Activated CD4-positive, alpha-beta memory T cell treated with anti-CD3 and anti-CD28 coated beads, Interleukin-2, amount 10 ng/mL, durations not matched to agents 7 days and 5 days (primary cell): ENCODE results near the gene GLP2R. TPM values are rescaled to one million over a fixed set of nuclear protein-coding genes. Genes with fewer than 3 reads are reported as not detected.

ENCODE experiments used
- CTCF ChIA-PET: fragments of 350-600 bp; sonication (Branson Sonifier 250); formaldehyde crosslinking; loops from one replicate; lab custom pipeline; 2021; ENCODE audit warnings: antibody characterized with exemption, inconsistent platforms; lab: Charles Lee
- POLR2A ChIA-PET: fragments of 350-600 bp; sonication (Branson Sonifier 250); formaldehyde crosslinking; loops from one replicate; lab custom pipeline; 2021; ENCODE audit warnings: antibody characterized with exemption; lab: Charles Lee
- DNase-seq: peaks from one replicate; pipeline ENCODE4 v3.0.0-alpha.2; 2020
- H3K27ac Mint-ChIP-seq: one replicate; pipeline ENCODE4 v1.8.0; 2021; ENCODE audit warnings: mild to moderate bottlenecking, mixed read lengths
- H3K27me3 Mint-ChIP-seq: one replicate; pipeline ENCODE4 v1.8.0; 2021; ENCODE audit warnings: mixed read lengths
- H3K36me3 Mint-ChIP-seq: one replicate; pipeline ENCODE4 v1.8.0; 2021; ENCODE audit warnings: low read depth, mixed read lengths
- H3K4me1 Mint-ChIP-seq: one replicate; pipeline ENCODE4 v1.8.0; 2021; ENCODE audit warnings: mixed read lengths
- H3K4me3 Mint-ChIP-seq: one replicate; pipeline ENCODE4 v1.8.0; 2021; ENCODE audit warnings: mild to moderate bottlenecking, mixed read lengths
- H3K9me3 Mint-ChIP-seq: one replicate; pipeline ENCODE4 v1.8.0; 2021; ENCODE audit warnings: mixed read lengths
- total RNA-seq, 2 experiments: library from RNA; stranded (reverse); gene quantifications; one replicate each; pipeline ENCODE4 v1.2.3, GENCODE V29; 2021

GLP2R gene
- total RNA-seq, 2 experiments from 2014 or later: not detected

DNA sequence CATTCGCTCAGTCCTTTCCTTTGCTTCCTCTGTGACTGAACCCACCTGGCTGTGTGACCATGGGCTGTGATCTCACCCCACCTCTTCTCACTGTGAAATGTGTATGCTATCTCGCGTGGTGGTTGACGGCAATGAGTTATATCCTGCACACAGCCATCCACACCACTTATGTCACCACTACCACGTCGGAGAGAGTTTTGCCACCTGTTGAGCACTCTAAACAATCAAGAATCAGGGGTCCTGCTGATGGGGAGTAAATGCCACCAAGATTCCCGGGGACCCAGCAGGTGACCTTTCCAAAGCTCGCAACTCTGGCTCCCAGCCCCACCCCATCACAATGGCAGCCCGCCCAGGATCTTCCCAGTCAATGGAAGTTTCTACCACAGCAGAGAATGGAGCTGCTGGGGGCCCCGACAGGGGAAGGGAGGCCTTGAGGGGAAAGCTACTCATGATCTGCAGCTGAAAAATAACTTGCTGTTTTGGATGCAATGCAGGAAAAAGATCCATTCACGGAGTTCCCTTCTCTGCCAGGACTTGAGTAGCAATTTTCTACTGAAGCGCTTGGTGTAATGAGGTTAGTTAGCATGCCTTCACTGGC, 105.5 kb downstream of the GLP2R start:
- Mint-ChIP-seq H3K36me3 (no peaks in the 10 kb centered on the region), H3K4me3 (no peak overlapping the region), H3K27me3 (no peaks in the 10 kb centered on the region), H3K4me1 (no peaks in the 10 kb centered on the region), H3K9me3 (no peaks in the 10 kb centered on the region), H3K27ac (no peak overlapping the region)
- DNase-seq: no peak
- ChIA-PET POLR2A (no interaction called here), CTCF (no interaction called here)

DNA sequence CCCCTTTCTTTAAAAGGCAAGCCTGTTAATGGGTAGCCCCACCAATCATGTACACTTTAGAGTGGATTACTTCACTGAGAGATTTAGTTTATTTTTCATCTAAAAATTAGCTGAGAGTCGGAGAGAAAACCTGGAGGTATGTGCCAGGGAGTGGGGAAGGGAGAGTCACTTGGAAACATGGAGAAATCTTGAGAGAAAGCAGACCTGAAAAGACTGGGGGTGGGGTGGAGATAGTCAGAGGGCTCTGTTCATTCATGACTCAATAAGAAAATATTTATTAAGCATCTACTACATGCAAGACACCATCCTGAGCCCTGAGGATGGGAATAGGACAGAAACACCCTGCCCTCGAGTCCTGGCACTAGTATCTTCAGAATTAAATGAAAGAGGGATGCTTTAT, 106.8 kb downstream of the GLP2R start:
- H3K27me3 Mint-ChIP-seq: no peaks in the 10 kb centered on the region
- H3K9me3 Mint-ChIP-seq: no peaks in the 10 kb centered on the region
- no peaks in the 10 kb centered on the region for H3K36me3 Mint-ChIP-seq
- POLR2A ChIA-PET: no interaction called here
- no peak overlapping the region for H3K27ac Mint-ChIP-seq
- no peak overlapping the region for H3K4me3 Mint-ChIP-seq
- no peak for DNase-seq
- CTCF ChIA-PET: no interaction called here
- H3K4me1 Mint-ChIP-seq: no peaks in the 10 kb centered on the region

DNA sequence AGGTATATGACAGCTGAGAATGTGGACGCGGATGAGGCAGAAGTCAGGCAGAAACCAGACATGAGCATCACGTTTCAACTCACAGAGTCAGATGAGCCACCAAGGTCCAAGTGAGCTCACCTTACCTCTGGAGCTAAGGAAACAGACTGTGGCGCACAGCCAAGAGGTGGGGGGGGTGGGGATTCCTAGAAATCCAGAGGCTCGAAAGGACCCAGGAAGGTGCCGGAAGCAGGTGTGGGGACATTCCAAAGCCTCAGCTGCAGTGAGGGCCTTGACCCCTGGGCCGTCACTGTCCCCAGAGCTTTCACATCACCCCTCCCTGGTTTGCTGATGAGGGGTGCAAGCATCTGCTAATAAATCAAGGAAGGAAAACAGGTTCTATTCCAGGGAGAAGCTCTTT, 108.6 kb downstream of the GLP2R start:
- Mint-ChIP-seq H3K4me3 (no peak overlapping the region), H3K27ac (no peak overlapping the region), H3K9me3 (no peaks in the 10 kb centered on the region), H3K4me1 (no peaks in the 10 kb centered on the region), H3K36me3 (no peaks in the 10 kb centered on the region), H3K27me3 (no peaks in the 10 kb centered on the region)
- ChIA-PET CTCF (interaction anchor here (1.9 kb wide), 1 partner anchor 9 kb away, joined by 6 read pairs; no protein-coding TSS in a partner anchor), POLR2A (no interaction called here)
- no peak for DNase-seq

DNA sequence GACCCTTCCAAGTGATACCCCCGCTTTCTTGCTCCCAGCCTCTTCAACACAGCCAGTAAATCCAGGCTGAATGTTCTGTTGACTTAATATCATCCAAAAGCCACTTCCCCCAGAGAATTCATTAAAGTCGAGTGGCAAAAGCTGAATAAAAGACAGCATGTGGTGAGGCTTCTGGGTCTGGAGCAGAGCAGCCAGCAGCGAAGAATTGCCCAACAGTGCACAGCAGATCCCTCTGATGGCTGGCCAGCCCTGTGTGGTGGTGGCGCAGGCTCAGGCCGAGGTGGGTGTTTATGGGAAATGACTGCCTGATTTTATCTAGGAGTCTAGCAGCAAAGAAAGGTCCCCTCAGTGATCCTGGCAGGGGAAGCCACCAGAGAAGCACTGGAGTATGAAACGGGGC, 109.7 kb downstream of the GLP2R start:
- CTCF ChIA-PET: interaction anchor here (1.9 kb wide), 1 partner anchor 10 kb away, joined by 6 read pairs; no protein-coding TSS in a partner anchor
- H3K9me3 Mint-ChIP-seq: no peaks in the 10 kb centered on the region
- no peak for DNase-seq
- no peaks in the 10 kb centered on the region for H3K27me3 Mint-ChIP-seq
- H3K27ac Mint-ChIP-seq: no peak overlapping the region
- no peaks in the 10 kb centered on the region for H3K4me1 Mint-ChIP-seq
- no peak overlapping the region for H3K4me3 Mint-ChIP-seq
- H3K36me3 Mint-ChIP-seq: no peaks in the 10 kb centered on the region
- POLR2A ChIA-PET: no interaction called here

DNA sequence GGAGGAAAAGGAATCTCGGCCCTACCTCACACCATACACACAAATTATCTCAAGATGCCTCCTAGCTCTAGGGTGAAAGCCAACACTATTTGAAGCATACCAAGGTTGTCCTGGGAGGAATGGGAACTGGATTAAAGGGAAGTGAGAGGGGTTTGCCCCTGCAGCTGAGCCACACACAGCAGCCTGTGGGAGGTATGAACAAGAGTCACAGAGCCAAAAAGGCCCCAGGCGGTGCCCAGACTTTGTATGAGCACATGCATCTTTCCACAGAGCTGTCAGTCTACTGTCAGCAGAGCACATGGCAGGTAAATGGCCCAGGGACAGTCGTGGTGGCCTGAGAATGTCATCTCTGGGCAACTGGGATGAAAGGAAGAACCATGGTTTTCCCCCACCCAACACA, 110.4 kb downstream of the GLP2R start:
- Mint-ChIP-seq H3K27ac (no peak overlapping the region), H3K4me1 (no peaks in the 10 kb centered on the region), H3K4me3 (no peak overlapping the region), H3K9me3 (no peaks in the 10 kb centered on the region), H3K36me3 (no peaks in the 10 kb centered on the region), H3K27me3 (no peaks in the 10 kb centered on the region)
- ChIA-PET POLR2A (no interaction called here), CTCF (interaction anchor here (1.9 kb wide), 1 partner anchor 11 kb away, joined by 6 read pairs; no protein-coding TSS in a partner anchor)
- no peak for DNase-seq

DNA sequence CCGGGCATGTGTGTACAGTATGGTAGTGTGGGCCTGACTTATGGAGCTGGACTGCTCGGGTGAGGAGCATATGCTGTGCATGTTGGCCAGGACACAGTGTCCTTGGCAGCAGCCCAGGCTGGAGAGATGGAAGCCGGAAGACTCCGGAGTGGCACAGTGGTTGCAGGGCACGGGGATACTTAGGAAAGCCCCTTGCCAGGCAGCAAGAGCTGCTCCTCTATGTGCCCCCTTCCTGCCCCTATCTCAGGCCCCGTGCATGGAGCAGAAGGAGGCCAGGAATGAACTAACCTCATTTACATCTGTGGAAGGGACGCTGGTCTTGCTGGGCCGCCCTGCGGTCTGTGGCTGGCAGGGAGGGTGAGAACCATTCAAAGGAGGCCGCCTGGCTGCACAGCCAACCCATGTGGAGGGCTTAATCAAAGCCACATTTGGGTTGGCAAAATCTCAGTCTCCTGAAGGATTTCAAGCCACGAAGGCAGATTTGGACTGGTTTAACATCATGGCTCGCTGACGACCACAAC, 111.6 kb downstream of the GLP2R start:
- Mint-ChIP-seq H3K27me3 (no peaks in the 10 kb centered on the region), H3K27ac (no peak overlapping the region), H3K36me3 (no peaks in the 10 kb centered on the region), H3K4me3 (no peak overlapping the region), H3K4me1 (no peaks in the 10 kb centered on the region), H3K9me3 (no peaks in the 10 kb centered on the region)
- CTCF ChIA-PET: no interaction called here
- POLR2A ChIA-PET: no interaction called here
- no peak for DNase-seq

DNA sequence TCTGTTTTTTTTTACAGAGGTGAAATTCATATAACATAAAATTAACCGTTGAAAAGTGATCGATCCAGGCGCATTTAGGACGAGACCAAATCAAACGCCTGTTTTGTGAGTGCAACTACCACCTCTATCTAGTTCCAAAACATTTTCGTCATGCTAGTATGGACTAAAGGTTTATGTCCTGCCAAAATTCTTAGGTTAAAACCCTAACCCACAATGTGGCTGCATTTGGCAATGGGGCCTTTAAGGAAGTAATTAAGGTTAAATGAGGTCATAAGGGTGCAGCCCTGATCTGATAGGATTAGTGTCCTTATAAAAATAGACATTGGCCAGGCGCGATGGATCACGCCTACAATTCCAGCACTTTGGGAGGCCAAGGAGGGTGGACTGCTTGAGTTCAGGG, 112.2 kb downstream of the GLP2R start:
- H3K4me3 Mint-ChIP-seq: no peak overlapping the region
- H3K9me3 Mint-ChIP-seq: no peaks in the 10 kb centered on the region
- H3K36me3 Mint-ChIP-seq: no peaks in the 10 kb centered on the region
- H3K4me1 Mint-ChIP-seq: no peaks in the 10 kb centered on the region
- ChIA-PET POLR2A (no interaction called here), CTCF (no interaction called here)
- no peaks in the 10 kb centered on the region for H3K27me3 Mint-ChIP-seq
- no peak for DNase-seq
- H3K27ac Mint-ChIP-seq: no peak overlapping the region

DNA sequence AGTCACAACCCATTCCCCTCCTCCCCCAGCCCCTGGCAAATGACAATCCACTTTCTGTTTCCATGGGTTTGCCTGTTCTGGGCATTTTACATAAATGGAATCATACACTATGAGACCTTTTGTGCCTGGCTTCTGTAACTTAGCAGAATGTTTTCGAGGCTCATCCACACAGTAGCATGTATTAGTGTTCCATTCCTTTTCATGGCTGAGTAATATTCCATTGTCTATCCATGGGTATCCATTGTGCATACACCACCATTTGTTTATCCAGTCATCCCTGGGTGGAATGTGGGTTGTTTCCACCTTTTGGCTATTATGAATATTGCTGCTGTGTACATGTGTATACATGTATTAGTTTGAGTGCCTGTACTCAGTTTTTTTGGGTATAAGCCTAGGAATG, 113.0 kb downstream of the GLP2R start:
- POLR2A ChIA-PET: no interaction called here
- Mint-ChIP-seq H3K4me1 (no peaks in the 10 kb centered on the region), H3K9me3 (no peaks in the 10 kb centered on the region), H3K36me3 (no peaks in the 10 kb centered on the region), H3K27ac (no peak overlapping the region), H3K27me3 (no peaks in the 10 kb centered on the region), H3K4me3 (no peak overlapping the region)
- CTCF ChIA-PET: no interaction called here
- no peak for DNase-seq

DNA sequence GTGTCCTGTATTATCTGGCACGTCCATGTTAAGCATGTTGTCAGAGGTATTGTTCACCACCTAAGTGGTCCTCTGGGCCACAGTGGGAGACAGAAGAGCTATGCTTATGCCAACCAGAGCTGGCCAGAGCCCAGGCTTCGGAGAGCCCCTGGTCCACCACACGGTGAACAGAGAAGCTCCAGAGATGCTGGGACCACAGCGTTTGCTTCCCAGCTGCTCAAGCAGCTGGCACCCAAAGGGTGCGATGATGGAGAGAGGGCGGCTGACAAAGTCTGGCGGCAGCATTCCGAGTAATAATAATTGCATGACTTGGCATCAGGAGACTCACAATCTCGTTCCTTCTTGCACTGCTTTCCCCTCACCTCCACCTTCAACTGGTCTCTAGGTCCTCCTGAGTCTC, 115.1 kb downstream of the GLP2R start:
- CTCF ChIA-PET: no interaction called here
- POLR2A ChIA-PET: no interaction called here
- Mint-ChIP-seq H3K9me3 (no peaks in the 10 kb centered on the region), H3K27ac (no peak overlapping the region), H3K4me3 (no peak overlapping the region), H3K27me3 (no peaks in the 10 kb centered on the region), H3K4me1 (no peaks in the 10 kb centered on the region), H3K36me3 (no peaks in the 10 kb centered on the region)
- no peak for DNase-seq

DNA sequence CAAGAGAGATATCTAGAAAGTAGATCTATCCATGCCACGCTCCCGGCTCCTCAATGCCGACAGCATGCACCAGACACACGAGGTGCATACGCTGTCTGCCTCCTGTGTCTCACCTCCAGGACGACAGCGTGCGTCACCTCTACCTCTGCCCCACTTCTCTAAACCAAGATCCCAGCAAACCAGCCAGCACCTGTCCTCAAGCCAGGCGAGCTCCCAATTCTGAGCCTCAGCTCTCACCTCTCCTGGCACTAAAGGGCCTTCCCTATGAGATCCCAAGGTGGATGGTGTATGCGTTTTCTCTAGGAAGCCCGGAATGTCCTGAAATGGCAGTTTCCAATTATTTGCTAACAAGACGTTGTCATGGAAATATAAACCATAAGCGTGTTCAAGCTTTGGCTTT, 115.6 kb downstream of the GLP2R start:
- CTCF ChIA-PET: interaction anchor here (0.6 to 1.6 kb wide), 2 partner anchors 17 to 100 kb away, joined by 3 read pairs; no protein-coding TSS in a partner anchor
- H3K36me3 Mint-ChIP-seq: no peaks in the 10 kb centered on the region
- no peak overlapping the region for H3K27ac Mint-ChIP-seq
- H3K4me1 Mint-ChIP-seq: no peaks in the 10 kb centered on the region
- H3K27me3 Mint-ChIP-seq: no peaks in the 10 kb centered on the region
- H3K9me3 Mint-ChIP-seq: no peaks in the 10 kb centered on the region
- DNase-seq: no peak
- POLR2A ChIA-PET: no interaction called here
- H3K4me3 Mint-ChIP-seq: no peak overlapping the region

Other genes with a start within 250 kb of the GLP2R start
- gene CFAP52, start 249.3 kb upstream of the GLP2R start, total RNA-seq: not detected
- under 1 TPM; 0.25 to 0.30 TPM for gene USP43, start 180.4 kb upstream of the GLP2R start, total RNA-seq
- gene DHRS7C, start 34.3 kb upstream of the GLP2R start, total RNA-seq: not detected
- not detected for gene GSG1L2, start 3.8 kb upstream of the GLP2R start, total RNA-seq
- not detected for gene RCVRN, start 79.3 kb downstream of the GLP2R start, total RNA-seq